ENCODE measurements around the gene PON3.

DNA sequence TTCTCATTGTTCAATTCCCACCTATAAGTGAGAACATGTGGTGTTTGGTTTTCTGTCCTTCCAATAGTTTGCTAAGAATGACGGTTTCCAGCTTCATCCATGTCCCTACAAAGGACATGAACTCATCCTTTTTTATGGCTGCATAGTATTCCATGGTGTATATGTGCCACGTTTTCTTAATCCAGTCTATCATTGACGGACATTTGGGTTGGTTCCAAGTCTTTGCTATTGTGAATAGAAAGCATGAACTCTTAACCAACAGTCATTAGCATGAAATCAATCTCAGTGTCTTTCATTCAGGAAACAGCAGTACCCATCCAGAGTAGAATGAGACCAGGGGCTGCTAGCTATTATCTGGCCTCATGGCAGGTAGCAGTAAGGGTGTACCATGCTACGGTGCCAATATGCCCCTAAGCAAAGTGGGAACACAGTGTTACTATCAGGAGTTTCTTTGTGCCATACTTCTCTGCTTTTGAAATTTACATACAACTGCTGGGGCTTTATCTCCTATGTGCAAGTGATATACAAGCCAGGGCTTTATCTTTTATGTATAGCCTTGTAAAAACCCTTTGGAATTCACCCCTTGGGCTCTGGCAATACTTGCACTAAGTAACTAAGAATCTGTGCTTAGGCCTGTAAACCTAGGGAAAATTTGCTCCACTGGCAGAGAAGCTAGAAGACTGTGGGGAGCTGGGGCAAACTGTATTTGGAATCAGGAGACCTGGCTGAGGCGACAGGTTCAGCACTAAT is 33.2 kb upstream of the PON3 start:
- TF ChIP-seq CTCF (IDR thresholded peaks at IDR 0.05): no peak
- no peak for TF ChIP-seq POLR2AphosphoS5 (IDR thresholded peaks at IDR 0.05)
- no peak for TF ChIP-seq POLR2A (IDR thresholded peaks at IDR 0.05; ENCODE audit: low read depth)
